Fibroblast of villous mesenchyme (primary cell): ENCODE measurements around the gene GEMIN7. TPM values are rescaled to one million over a fixed set of nuclear protein-coding genes. Genes with fewer than 3 reads are reported as not detected.
A peak's percentile ranks its signal among the peaks of the same experiment; 100 is the strongest.

Source experiments
- DNase-seq: peaks from one replicate; pipeline ENCODE4 v3.0.0-alpha.2; 2010; ENCODE audit warnings: low read depth
- H3K4me3 ChIP-seq: 2 replicates; pipeline ENCODE4 v1.5.1; 2011; ENCODE audit warnings: low read depth, mild to moderate bottlenecking, low read length
- total RNA-seq: library from RNA; depleted of rRNA; stranded (reverse); fragments of >200 nt; gene quantifications from 2 replicates; pipeline ENCODE4 v1.2.3, GENCODE V29; 2012
- TF ChIP-seq, protein P1 (sequence below): IDR thresholded peaks from 2 replicates; pipeline ENCODE4 v1.5.1; 2012; ENCODE audit warnings: low read depth, mild to moderate bottlenecking, low read length; ENCODE audit not compliant: insufficient read depth

Gene GEMIN7
- total RNA-seq, 1 donor, result 16.0 TPM

DNA sequence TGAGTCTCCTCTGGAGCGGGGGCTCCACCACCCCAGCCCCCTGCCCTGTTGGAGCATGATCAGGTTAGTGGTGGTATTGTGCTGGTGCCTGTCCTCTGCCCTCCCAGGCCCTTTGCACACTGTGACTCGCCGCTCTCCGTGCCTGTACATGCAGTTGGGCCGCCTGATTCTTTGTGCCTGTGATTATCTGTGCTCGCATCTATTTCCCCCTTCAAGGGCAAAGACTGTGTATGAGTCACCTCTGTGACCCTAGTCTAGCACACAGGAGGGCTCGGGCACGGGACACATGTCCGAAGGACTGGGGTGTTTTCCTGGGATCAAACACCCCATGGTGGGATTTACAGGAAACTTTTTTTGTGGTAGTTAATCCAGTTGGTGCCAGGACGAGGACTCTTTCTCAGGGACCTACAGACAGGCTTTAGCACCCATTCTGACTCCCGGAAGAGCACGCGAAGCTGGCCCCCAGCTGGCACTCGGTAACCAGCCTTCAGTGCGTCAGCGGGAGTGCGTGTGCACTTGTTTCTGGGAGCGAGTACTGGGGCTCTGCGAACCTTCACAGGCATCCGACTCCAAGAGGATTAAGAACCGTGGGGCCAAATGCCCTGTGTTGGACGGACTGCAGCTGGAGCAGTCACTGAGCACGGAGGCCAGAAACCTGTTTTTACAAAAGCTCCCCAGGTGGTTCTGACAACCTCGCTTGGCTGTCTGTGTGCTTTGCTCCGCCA, 20.6 kb downstream of the GEMIN7 start:
- DNase-seq, result peak; percentile 67
- TF ChIP-seq, protein P1, sequence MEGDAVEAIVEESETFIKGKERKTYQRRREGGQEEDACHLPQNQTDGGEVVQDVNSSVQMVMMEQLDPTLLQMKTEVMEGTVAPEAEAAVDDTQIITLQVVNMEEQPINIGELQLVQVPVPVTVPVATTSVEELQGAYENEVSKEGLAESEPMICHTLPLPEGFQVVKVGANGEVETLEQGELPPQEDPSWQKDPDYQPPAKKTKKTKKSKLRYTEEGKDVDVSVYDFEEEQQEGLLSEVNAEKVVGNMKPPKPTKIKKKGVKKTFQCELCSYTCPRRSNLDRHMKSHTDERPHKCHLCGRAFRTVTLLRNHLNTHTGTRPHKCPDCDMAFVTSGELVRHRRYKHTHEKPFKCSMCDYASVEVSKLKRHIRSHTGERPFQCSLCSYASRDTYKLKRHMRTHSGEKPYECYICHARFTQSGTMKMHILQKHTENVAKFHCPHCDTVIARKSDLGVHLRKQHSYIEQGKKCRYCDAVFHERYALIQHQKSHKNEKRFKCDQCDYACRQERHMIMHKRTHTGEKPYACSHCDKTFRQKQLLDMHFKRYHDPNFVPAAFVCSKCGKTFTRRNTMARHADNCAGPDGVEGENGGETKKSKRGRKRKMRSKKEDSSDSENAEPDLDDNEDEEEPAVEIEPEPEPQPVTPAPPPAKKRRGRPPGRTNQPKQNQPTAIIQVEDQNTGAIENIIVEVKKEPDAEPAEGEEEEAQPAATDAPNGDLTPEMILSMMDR, result no peak
- no peak overlapping the region for H3K4me3 ChIP-seq

DNA sequence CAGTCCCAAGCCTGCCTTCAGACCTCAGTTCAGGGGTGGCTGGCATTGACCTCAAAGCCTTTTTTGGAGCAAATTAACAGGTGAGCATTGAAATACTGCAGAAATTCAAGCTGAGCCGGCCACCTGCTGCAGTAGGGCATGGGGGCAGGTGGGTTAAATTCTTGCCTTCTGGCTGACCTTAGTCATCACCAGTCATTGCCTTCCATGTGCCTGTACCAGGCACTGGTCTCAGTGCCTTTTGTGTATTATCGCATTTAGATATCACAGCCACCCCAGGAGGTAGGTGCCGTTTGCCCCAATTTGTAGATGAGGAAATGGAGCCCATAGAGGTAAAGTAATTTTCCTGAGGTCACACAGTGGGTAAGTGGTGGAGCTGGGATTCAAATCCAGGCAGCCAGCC, 21.1 kb downstream of the GEMIN7 start:
- H3K4me3 ChIP-seq, result no peak overlapping the region
- no peak for DNase-seq
- TF ChIP-seq, protein P1, result no peak

DNA sequence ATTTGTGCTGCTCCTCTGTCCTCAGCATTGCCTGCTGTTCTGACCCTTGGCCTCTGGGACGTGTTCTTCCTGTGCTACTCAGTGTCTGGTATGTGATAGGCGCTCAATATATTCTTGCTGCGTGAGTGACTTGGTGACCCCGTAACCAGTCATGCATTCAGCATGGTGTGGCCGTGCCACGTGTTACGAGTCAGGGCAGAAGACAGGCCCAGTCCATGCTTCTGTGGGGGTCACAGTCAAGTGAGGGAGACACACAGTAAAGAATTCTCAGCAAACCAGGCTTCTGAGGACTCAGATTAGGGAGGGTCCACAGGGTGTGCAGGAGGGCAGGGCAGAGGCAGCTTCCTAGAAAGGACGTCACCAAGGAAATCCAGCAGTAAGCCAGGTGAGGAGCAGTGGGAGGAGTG, 21.8 kb downstream of the GEMIN7 start:
- TF ChIP-seq, protein P1, result no peak
- DNase-seq, result peak; percentile 51
- no peak overlapping the region for H3K4me3 ChIP-seq

DNA sequence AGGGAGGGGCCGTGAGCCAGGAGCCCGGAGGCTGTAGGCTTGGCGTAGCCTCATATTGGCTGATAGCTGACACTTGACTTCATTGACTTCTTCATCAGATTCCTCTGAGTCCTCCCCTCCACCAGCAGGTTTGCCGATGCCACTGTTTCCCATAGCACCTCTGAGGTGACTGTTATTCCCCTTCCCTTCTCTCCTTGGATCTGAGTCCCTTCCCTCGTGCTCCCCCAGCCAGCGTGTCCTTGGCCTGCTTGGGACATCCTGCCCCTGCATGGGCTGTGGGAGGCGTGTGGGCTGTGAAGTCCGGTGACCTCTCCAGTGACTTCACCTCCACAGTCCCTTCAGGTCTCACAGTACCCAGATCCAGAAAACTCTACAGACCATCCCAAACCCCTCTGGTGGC, 22.7 kb downstream of the GEMIN7 start:
- H3K4me3 ChIP-seq, result no peak overlapping the region
- no peak for DNase-seq
- TF ChIP-seq, protein P1, result no peak

DNA sequence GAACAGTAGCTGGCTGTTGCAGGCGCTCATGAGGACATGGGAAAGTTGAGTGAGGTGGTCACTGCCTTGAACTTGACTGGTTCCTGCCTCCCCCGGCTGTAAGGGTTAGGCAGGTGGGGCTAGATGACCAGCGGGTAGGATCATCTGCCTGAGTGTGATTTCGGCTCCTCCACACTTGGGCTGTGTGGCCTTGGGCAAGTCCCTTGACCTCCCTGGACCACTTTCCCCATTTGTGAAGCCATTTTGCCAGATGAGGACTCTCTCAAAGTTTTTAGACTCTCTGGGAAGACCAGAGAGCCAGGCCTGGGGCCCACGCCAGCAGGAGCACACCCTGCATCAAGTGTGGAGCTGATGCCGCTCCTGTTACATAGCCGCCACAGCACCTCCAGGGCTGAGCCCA, 23.4 kb downstream of the GEMIN7 start:
- TF ChIP-seq, protein P1, result no peak
- no peak for DNase-seq
- H3K4me3 ChIP-seq, result no peak overlapping the region

DNA sequence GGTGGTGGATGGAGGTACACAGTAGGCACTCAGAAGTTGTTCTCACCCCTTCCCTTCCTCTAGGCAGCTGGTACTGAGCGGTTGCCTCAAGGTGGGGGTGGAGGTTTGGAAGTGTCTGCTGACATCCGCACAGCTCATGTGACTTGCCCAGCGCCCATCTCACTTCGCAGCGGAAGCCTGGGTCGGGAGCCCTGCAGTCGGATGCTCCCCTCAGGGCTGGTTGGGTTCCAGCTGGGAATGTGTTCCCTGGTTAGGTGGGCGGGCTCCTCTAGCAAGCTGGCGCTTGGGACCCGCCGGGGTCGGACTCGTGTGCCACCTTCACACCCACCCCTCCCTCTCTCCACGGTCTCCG, 24.1 kb downstream of the GEMIN7 start:
- H3K4me3 ChIP-seq, result no peak overlapping the region
- TF ChIP-seq, protein P1, result no peak
- peak; percentile 57 for DNase-seq

DNA sequence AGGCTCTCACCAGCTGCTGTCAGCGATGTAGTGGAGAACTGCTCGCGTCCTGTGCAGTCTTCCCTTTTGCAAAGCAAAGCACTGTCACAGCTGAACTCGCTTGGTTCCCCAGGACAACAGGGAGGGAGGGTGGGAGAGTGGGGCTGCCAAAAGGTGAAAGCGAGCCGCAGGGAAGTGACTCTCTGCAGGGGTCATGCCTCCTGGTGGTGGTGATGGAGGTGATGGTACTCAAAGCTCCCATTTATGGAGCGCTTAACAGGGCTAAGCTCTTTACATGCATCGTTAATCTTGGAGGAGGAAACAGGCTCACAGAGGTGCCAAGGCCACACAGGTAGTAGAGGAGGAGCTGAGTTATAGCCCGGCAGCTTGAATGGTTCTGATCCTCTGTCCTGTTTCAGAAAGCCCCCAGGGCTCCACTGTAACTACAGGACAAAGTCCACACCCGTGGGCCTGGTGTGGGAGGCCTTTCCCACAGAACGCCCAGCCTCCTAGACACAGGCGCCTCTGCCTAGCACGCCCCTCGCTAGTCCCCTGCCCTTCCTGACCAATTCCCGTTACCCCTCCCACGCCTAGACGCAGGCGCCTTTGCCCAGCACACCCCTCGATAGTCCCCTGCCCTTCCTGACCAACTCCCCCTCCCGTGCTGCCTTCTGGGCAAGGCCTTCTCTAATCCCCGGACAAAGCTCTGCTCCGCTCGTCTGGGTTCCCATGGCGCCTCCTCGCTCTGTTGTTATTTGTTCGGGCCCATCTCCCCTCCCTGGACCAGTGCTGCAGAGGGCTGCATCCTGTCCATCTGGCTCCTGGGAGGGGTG, 24.7 kb downstream of the GEMIN7 start:
- H3K4me3 ChIP-seq, result no peak overlapping the region
- TF ChIP-seq, protein P1, result no peak
- no peak for DNase-seq
